Esophagus squamous epithelium (tissue), 4 donors: ENCODE data around the gene ECE1.
A peak's percentile ranks its signal among the peaks of the same experiment; 100 is the strongest.

Experiments used
- CTCF ChIP-seq, 6 experiments: fragments of 450-650 bp in 4 of 6; fragments of 200-600 bp in 2 of 6; sonication (generic) in 2 of 6; IDR thresholded peaks; one replicate each; pipeline ENCODE4 v1.5.1; 2016 to 2019; ENCODE audit warnings: antibody characterized with exemption in 6 of 6, mild to moderate bottlenecking in 4 of 6, moderate library complexity in 4 of 6
- POLR2A ChIP-seq, 4 donors: fragments of 450-650 bp; IDR thresholded peaks; one replicate each; pipeline ENCODE4 v1.6.1; 2017; ENCODE audit warnings: antibody characterized with exemption in 4 of 4, mild to moderate bottlenecking in 4 of 4, moderate library complexity in 3 of 4

GRCh38 chr1:21292984-21293536 is 2.8 kb upstream of the ECE1 start:
- TF ChIP-seq CTCF (IDR thresholded peaks at IDR 0.05) (no peak), POLR2A (IDR thresholded peaks at IDR 0.05) (peak in 1 of 4 donors; percentile 20)
